H1 (cell line): Measurements from ENCODE around the gene ARHGEF12. TPM values are rescaled to one million over a fixed set of nuclear protein-coding genes. Genes with fewer than 3 reads are reported as not detected.

Experiments used
- CTCF ChIA-PET: fragments of 300-600 bp; sonication (Branson Sonifier 250); formaldehyde crosslinking; loops from one replicate; lab custom pipeline; 2021; ENCODE audit not compliant: partially characterized antibody; lab: Charles Lee
- POLR2A ChIA-PET: fragments of 300-600 bp; sonication (Branson Sonifier 250); formaldehyde crosslinking; loops from one replicate; lab custom pipeline; 2021; ENCODE audit warnings: inconsistent platforms; ENCODE audit not compliant: partially characterized antibody; lab: Charles Lee
- DNase-seq, 2 experiments: peaks; one replicate each; pipeline versions ENCODE4 v3.0.0 to v3.0.0-alpha.2; 2010 to 2022; ENCODE audit warnings: low spot score in 2 of 2, low read depth in 1 of 2, mixed read lengths in 1 of 2
- FAIRE-seq: peaks from 2 replicates; lab custom pipeline; 2011; peaks lifted over from hg19 to GRCh38; lab: Jason Lieb, UNC
- H2AFZ ChIP-seq: 2 replicates; pipeline ENCODE4 v1.8.1; 2012; ENCODE audit warnings: low read length, inconsistent platforms
- H2AK5ac ChIP-seq: 2 replicates; pipeline ENCODE4 v1.6.1; 2013; ENCODE audit warnings: low read depth, low read length
- H2BK120ac ChIP-seq: replicated peaks from 2 replicates; pipeline ENCODE3; 2013; ENCODE audit warnings: low read depth, low read length, inconsistent platforms
- H2BK12ac ChIP-seq: 2 replicates; pipeline ENCODE4 v1.6.1; 2013; ENCODE audit warnings: low read depth, low read length
- H2BK15ac ChIP-seq: 2 replicates; pipeline ENCODE4 v1.6.1; 2013; ENCODE audit warnings: low read length
- H2BK20ac ChIP-seq: 2 replicates; pipeline ENCODE4 v1.6.1; 2013; ENCODE audit warnings: low read length
- H2BK5ac ChIP-seq: 2 replicates; pipeline ENCODE4 v1.6.1; 2013; ENCODE audit warnings: low read depth, low read length
- H3K14ac ChIP-seq: 2 replicates; pipeline ENCODE4 v1.6.1; 2013; ENCODE audit warnings: inconsistent platforms; ENCODE audit not compliant: insufficient read length
- H3K18ac ChIP-seq: 2 replicates; pipeline ENCODE4 v1.6.1; 2013; ENCODE audit warnings: low read length; ENCODE audit errors: extremely low read depth
- H3K23ac ChIP-seq: 2 replicates; pipeline ENCODE4 v1.6.1; 2013; ENCODE audit warnings: inconsistent platforms; ENCODE audit not compliant: insufficient read length
- H3K23me2 ChIP-seq: 2 replicates; pipeline ENCODE4 v1.6.1; 2013; ENCODE audit warnings: low read depth, low read length
- H3K27ac ChIP-seq: 2 replicates; pipeline ENCODE4 v1.6.1; 2011; ENCODE audit warnings: low read depth, low read length, inconsistent platforms
- H3K27me3 ChIP-seq, 4 experiments: replicated peaks in 1 of 4; 1 replicate in 1 of 4; 2 replicates in 3 of 4; pipeline versions ENCODE4 v1.6.1 to v1.8.1; 2011 to 2013; ENCODE audit warnings: low read length in 3 of 4, mild to moderate bottlenecking in 3 of 4, inconsistent platforms in 2 of 4, mixed read lengths in 2 of 4, moderate library complexity in 1 of 4; ENCODE audit not compliant: control insufficient read depth in 3 of 4, insufficient read depth in 3 of 4; ENCODE audit errors: extremely low read depth in 1 of 4
- H3K36me3 ChIP-seq, 4 experiments: 2 replicates each; pipeline versions ENCODE4 v1.6.1 to v1.8.1; 2011 to 2013; ENCODE audit warnings: mild to moderate bottlenecking in 4 of 4, low read length in 3 of 4, moderate library complexity in 2 of 4, control low read depth in 1 of 4, inconsistent platforms in 1 of 4; ENCODE audit not compliant: insufficient read depth in 4 of 4, control insufficient read depth in 2 of 4
- H3K4ac ChIP-seq: replicated peaks from 2 replicates; pipeline ENCODE3; 2013; ENCODE audit warnings: low read length, low read depth, mixed read lengths, inconsistent platforms; ENCODE audit not compliant: insufficient read length
- H3K4me1 ChIP-seq, 4 experiments: replicated peaks in 1 of 4; 1 replicate in 1 of 4; 2 replicates in 3 of 4; pipeline versions ENCODE4 v1.6.1 to v1.8.1; 2011 to 2013; ENCODE audit warnings: low read length in 3 of 4, inconsistent platforms in 2 of 4, mixed read lengths in 1 of 4; ENCODE audit not compliant: insufficient read depth in 4 of 4, control insufficient read depth in 3 of 4
- H3K4me2 ChIP-seq, 2 experiments: 2 replicates each; pipeline versions ENCODE4 v1.6.1 to v1.8.1; 2011 to 2013; ENCODE audit warnings: low read depth in 2 of 2, low read length in 2 of 2, control low read depth in 1 of 2, inconsistent platforms in 1 of 2, mild to moderate bottlenecking in 1 of 2; ENCODE audit not compliant: insufficient read depth in 1 of 2
- H3K4me3 ChIP-seq, 4 experiments: fragments of 200-600, 300-600 bp in 1 of 4; sonication (generic), shearing (Covaris generic), sonication (Bioruptor Twin) in 1 of 4; 2 replicates each; pipeline versions ENCODE4 v1.5.1 to v1.8.1; 2011 to 2016; ENCODE audit warnings: low read length in 4 of 4, low read depth in 3 of 4, control low read depth in 2 of 4, inconsistent platforms in 2 of 4, mild to moderate bottlenecking in 2 of 4, mixed read lengths in 1 of 4, moderate library complexity in 1 of 4; ENCODE audit not compliant: insufficient read depth in 2 of 4; ENCODE audit errors: extremely low read depth in 1 of 4
- H3K56ac ChIP-seq: replicated peaks from 2 replicates; pipeline ENCODE3; 2013; ENCODE audit warnings: low read depth, mild to moderate bottlenecking, mixed read lengths, low read length, inconsistent platforms; ENCODE audit not compliant: insufficient read length
- H3K79me1 ChIP-seq: 2 replicates; pipeline ENCODE4 v1.6.1; 2013; ENCODE audit warnings: low read depth, low read length, control low read depth
- H3K79me2 ChIP-seq, 2 experiments: 2 replicates each; pipeline versions ENCODE4 v1.6.1 to v1.8.1; 2012 to 2013; ENCODE audit warnings: low read length in 2 of 2, mild to moderate bottlenecking in 2 of 2, inconsistent platforms in 1 of 2; ENCODE audit not compliant: insufficient read depth in 2 of 2, control insufficient read depth in 1 of 2
- H3K9ac ChIP-seq, 4 experiments: replicated peaks in 1 of 4; 1 replicate in 1 of 4; 2 replicates in 3 of 4; pipeline versions ENCODE4 v1.6.1 to v1.8.1; 2011 to 2013; ENCODE audit warnings: low read depth in 3 of 4, low read length in 3 of 4, control low read depth in 2 of 4, mild to moderate bottlenecking in 2 of 4, moderate library complexity in 2 of 4, inconsistent platforms in 1 of 4; ENCODE audit errors: extremely low read depth in 1 of 4
- H3K9me3 ChIP-seq, 2 experiments: 2 replicates each; pipeline versions ENCODE4 v1.6.1 to v1.8.1; 2012 to 2013; ENCODE audit warnings: mild to moderate bottlenecking in 2 of 2, moderate library complexity in 2 of 2, control low read depth in 1 of 2, inconsistent platforms in 1 of 2, low read depth in 1 of 2, low read length in 1 of 2, mixed read lengths in 1 of 2; ENCODE audit not compliant: insufficient read depth in 2 of 2
- H4K20me1 ChIP-seq, 2 experiments: replicated peaks in 1 of 2; 2 replicates each; pipeline versions ENCODE3 to v1.8.1; 2011 to 2013; ENCODE audit warnings: inconsistent platforms in 2 of 2, low read length in 2 of 2, mild to moderate bottlenecking in 1 of 2; ENCODE audit not compliant: insufficient read depth in 2 of 2, control insufficient read depth in 1 of 2
- H4K5ac ChIP-seq: 2 replicates; pipeline ENCODE4 v1.6.1; 2013; ENCODE audit warnings: low read length, low read depth, mixed read lengths, inconsistent platforms; ENCODE audit not compliant: insufficient read length
- H4K8ac ChIP-seq: 2 replicates; pipeline ENCODE4 v1.8.0; 2013; ENCODE audit warnings: mild to moderate bottlenecking, moderate library complexity, low read length, inconsistent platforms; ENCODE audit not compliant: insufficient read depth; ENCODE audit errors: extremely low read depth
- H4K91ac ChIP-seq: replicated peaks from 2 replicates; pipeline ENCODE3; 2013; ENCODE audit warnings: low read length, mixed read lengths, inconsistent platforms; ENCODE audit not compliant: insufficient read length
- ASH2L ChIP-seq: fragments of 200-600, 300-600 bp; sonication (generic); IDR thresholded peaks from one replicate; pipeline ENCODE4 v1.7.1; 2017; ENCODE audit warnings: low read length
- BACH1 ChIP-seq: IDR thresholded peaks from 2 replicates; pipeline ENCODE4 v1.6.1; 2012; ENCODE audit warnings: low read length, improper control_type of control experiment
- GTF2F1 ChIP-seq: IDR thresholded peaks from 2 replicates; pipeline ENCODE4 v1.6.1; 2012; ENCODE audit warnings: low read depth, low read length, improper control_type of control experiment, borderline replicate concordance
- TBP ChIP-seq: IDR thresholded peaks from 2 replicates; pipeline ENCODE4 v1.6.1; 2011; ENCODE audit warnings: low read depth, low read length, improper control_type of control experiment
- WGBS, 2 experiments: shearing (Covaris generic) in 1 of 2; methylation state at CpG; one replicate each; pipeline versions ENCODE4 v1.1.6 to v1.1.7; 2013 to 2015; ENCODE audit warnings: low lambda C conversion rate in 2 of 2, mixed read lengths in 2 of 2, inconsistent platforms in 1 of 2, low coverage in 1 of 2, missing lambda C conversion rate in 1 of 2; ENCODE audit not compliant: insufficient replicate concordance in 2 of 2, insufficient coverage in 1 of 2, insufficient read length in 1 of 2; ENCODE audit errors: extremely low coverage in 1 of 2, missing lambda C conversion rate in 1 of 2; 5-methylcytosine and 5-hydroxymethylcytosine counted together
- polyA plus RNA-seq, 7 experiments: library from polyadenylated mRNA; depleted of rRNA in 3 of 7; stranded (reverse) in 5 of 7; unstranded in 2 of 7; fragments of >200 nt in 5 of 7; fragments of 200-250 nt in 2 of 7; gene quantifications; 1 replicate in 5 of 7; 2 replicates in 1 of 7; 4 replicates in 1 of 7; pipeline versions ENCODE4 v1.2.1 to v1.2.3, GENCODE V29; 2011 to 2013; ENCODE audit warnings: missing spikeins in 2 of 7, mixed read lengths in 2 of 7
- total RNA-seq: library from RNA; stranded (reverse); fragmentation: NEBNext Ultra II Directional; extraction: Animal tissue kit (Norgen Biotek cat#: 25700); gene quantifications from 2 replicates; pipeline ENCODE4 v1.2.1, GENCODE V29; 2021

Gene ARHGEF12
- total and polyA plus RNA-seq, 2 of the 8 experiments (the other 6 are each of a cell fraction or from before 2014, with no cell fraction given): 5.1 to 33.7 TPM

DNA sequence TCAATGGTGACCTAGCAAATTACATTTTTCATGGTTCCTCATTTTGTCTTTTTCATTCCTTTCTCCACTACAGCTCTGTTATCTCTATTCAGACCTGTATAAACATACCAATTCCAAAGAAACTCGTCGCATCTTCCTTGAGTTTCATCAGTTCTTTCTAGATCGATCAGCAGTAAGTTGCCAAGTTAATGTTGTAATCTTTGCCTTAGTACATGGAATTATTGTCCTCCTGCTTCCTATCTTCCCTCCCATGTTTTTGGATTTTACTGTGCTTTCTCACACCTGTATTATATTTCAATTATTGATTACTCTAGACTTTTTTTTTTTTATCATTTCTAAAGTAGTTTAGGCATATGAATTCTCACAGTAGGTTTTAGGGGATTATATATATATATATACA is 105.8 kb downstream of the ARHGEF12 start:
- Histone ChIP-seq H3K23ac (no peak overlapping the region), H3K56ac (no peak overlapping the region), H4K91ac (no peak overlapping the region), H3K27me3 (no peaks in the 10 kb centered on the region), H3K4me2 (no peak overlapping the region), H2BK12ac (no peak overlapping the region), H2BK20ac (no peak overlapping the region), H2AFZ (no peak overlapping the region), H2BK120ac (no peak overlapping the region), H3K14ac (no peak overlapping the region), H3K4me1 (no peaks in the 10 kb centered on the region), H3K9ac (no peak overlapping the region), H3K79me1 (no peaks in the 10 kb centered on the region), H3K27ac (no peak overlapping the region), H3K23me2 (no peaks in the 10 kb centered on the region), H2AK5ac (no peak overlapping the region), H2BK15ac (no peak overlapping the region), H3K4me3 (no peak overlapping the region), H3K79me2 (no peaks in the 10 kb centered on the region), H4K8ac (no peak overlapping the region), H4K20me1 (no peaks in the 10 kb centered on the region), H3K18ac (no peak overlapping the region), H3K4ac (no peak overlapping the region), H3K36me3 (peaks cover 2 to 25% (median 4%) of the 10 kb centered on the region in 4 experiments; a peak in 6 of 8 replicates), H2BK5ac (no peak overlapping the region), H3K9me3 (no peaks in the 10 kb centered on the region), H4K5ac (no peak overlapping the region)
- WGBS, 2 experiments: 89% methylated on average over 3 of the region's 3 CpGs; no CpG with 5 or more reads in 1 of the 2 experiments
- DNase-seq: no peak
- POLR2A ChIA-PET: no interaction called here
- FAIRE-seq: no peak
- CTCF ChIA-PET: interaction anchor here (1.0 kb wide), 1 partner anchor 273 kb away, joined by 3 read pairs; no protein-coding TSS in a partner anchor
- TF ChIP-seq TBP (no peak), GTF2F1 (no peak), BACH1 (no peak), ASH2L (no peak)
